Stomach (tissue), 9 donors: ENCODE measurements around the gene EFNA1. TPM values are rescaled to one million over a fixed set of nuclear protein-coding genes. Genes with fewer than 3 reads are reported as not detected.

Source experiments
- DNase-seq, 2 donors: peaks; one replicate each; pipeline versions ENCODE4 v3.0.0 to v3.0.0-alpha.2; 2013 to 2019
- H3K27ac ChIP-seq, 5 donors: fragments of 200-600 bp in 4 of 5; sonication (generic) in 4 of 5; one replicate each; pipeline ENCODE4 v1.5.1; 2013 to 2019; ENCODE audit warnings: mild to moderate bottlenecking in 1 of 5, moderate library complexity in 1 of 5
- H3K27me3 ChIP-seq, 3 donors: fragments of 200-600 bp; sonication (generic); one replicate each; pipeline ENCODE4 v1.5.1; 2017 to 2019; ENCODE audit warnings: mixed run types in 1 of 3
- H3K36me3 ChIP-seq, 4 donors: fragments of 200-600 bp; sonication (generic); 1 replicate in 3 of 4; 2 replicates in 1 of 4; pipeline ENCODE4 v1.5.1; 2016 to 2019
- H3K4me1 ChIP-seq, 4 donors: fragments of 200-600 bp; sonication (generic); one replicate each; pipeline ENCODE4 v1.5.1; 2016 to 2019
- H3K4me3 ChIP-seq, 4 donors: fragments of 200-600 bp; sonication (generic) in 3 of 4; one replicate each; pipeline ENCODE4 v1.5.1; 2016 to 2019; ENCODE audit warnings: mild to moderate bottlenecking in 1 of 4
- H3K9me3 ChIP-seq, 4 donors: fragments of 200-600 bp; sonication (generic); one replicate each; pipeline ENCODE4 v1.5.1; 2016 to 2019
- CTCF ChIP-seq, 7 experiments: fragments of 450-650 bp in 4 of 7; fragments of 200-600 bp in 3 of 7; sonication (generic) in 3 of 7; IDR thresholded peaks; one replicate each; pipeline ENCODE4 v1.5.1; 2016 to 2019; ENCODE audit warnings: antibody characterized with exemption in 7 of 7, control low read depth in 2 of 7, mild to moderate bottlenecking in 1 of 7
- EP300 ChIP-seq: sonication (generic); formaldehyde crosslinking; IDR thresholded peaks from one replicate; pipeline ENCODE4 v1.6.1; 2017; ENCODE audit warnings: antibody characterized with exemption
- POLR2A ChIP-seq, 4 donors: fragments of 450-650 bp; IDR thresholded peaks; one replicate each; pipeline ENCODE4 v1.6.1; 2016; ENCODE audit warnings: antibody characterized with exemption in 4 of 4, control low read depth in 2 of 4, mild to moderate bottlenecking in 1 of 4, moderate library complexity in 1 of 4
- POLR2AphosphoS5 ChIP-seq, 3 donors: sonication (generic); formaldehyde crosslinking; IDR thresholded peaks; one replicate each; pipeline ENCODE4 v1.6.1; 2016; ENCODE audit warnings: antibody characterized with exemption in 3 of 3
- WGBS, 5 donors: extraction: QIAGEN DNeasy Blood & Tissue Kit in 3 of 5; methylation state at CpG; one replicate each; pipeline versions ENCODE4 v1.1.5 to v1.1.7; 2013 to 2018; 5-methylcytosine and 5-hydroxymethylcytosine counted together
- intact Hi-C: fragments of 100-400 bp; cut with DNase I; formaldehyde crosslinking; loops from one replicate; pipeline ENCODE4 v1.15.1; 2023; ENCODE audit warnings: low total_unique reads
- polyA plus RNA-seq, 3 donors: library from polyadenylated mRNA; stranded (reverse); fragments of 200-250 nt; gene quantifications; one replicate each; pipeline ENCODE4 v1.2.3, GENCODE V29; 2013
- total RNA-seq, 5 donors: library from RNA; depleted of rRNA; stranded (reverse); fragments of >200 nt; gene quantifications; one replicate each; pipeline versions ENCODE4 v1.1.0 to v1.2.3, GENCODE V29; 2014 to 2016
- donor health status: healthy with polysubstance abuse.
- donor health status: Bipolar disorder and iron deficiency.
- donor health status: healthy.

Gene EFNA1
- total and polyA plus RNA-seq, 8 donors, result 12.2 to 75.3 (median 36.5) TPM

GRCh38 chr1:155082301-155083051 lies 45.2 kb upstream of the EFNA1 start:
- H3K4me1 ChIP-seq, result peaks cover 70 to 83% (median 79%) of the 10 kb centered on the region in 4 donors
- DNase-seq, result peak in 1 of 2 donors; percentile 65
- no peaks in the 10 kb centered on the region for H3K9me3 ChIP-seq
- H3K4me3 ChIP-seq, result peak overlapping the region in 3 of 4 donors; percentile 3 to 51 (median 26)
- H3K27ac ChIP-seq, result no peak overlapping the region
- WGBS, 5 donors, result 3 to 12% (median 5%) methylated on average over 33 to 36 of the region's 36 CpGs
- TF ChIP-seq POLR2A (IDR thresholded peaks at IDR 0.05) (no peak), EP300 (no peak), CTCF (IDR thresholded peaks at IDR 0.05) (no peak), POLR2AphosphoS5 (IDR thresholded peaks at IDR 0.05) (no peak)
- H3K36me3 ChIP-seq, result no peaks in the 10 kb centered on the region
- peaks cover 21 to 62% (median 57%) of the 10 kb centered on the region in 3 donors for H3K27me3 ChIP-seq
- intact Hi-C loops, result no loop called here

GRCh38 chr1:155083052-155083541 lies 44.6 kb upstream of the EFNA1 start:
- H3K27ac ChIP-seq, result no peak overlapping the region

GRCh38 chr1:155083865-155084721 lies 43.6 kb upstream of the EFNA1 start:
- H3K27ac ChIP-seq, result peak overlapping the region; percentile 84 to 93 (median 89)

More at GRCh38 chr1:155083052-155083541, 44.6 kb upstream of the EFNA1 start:
- Histone ChIP-seq H3K4me1 (peaks cover 70 to 80% (median 78%) of the 10 kb centered on the region in 4 donors), H3K36me3 (no peaks in the 10 kb centered on the region), H3K27me3 (peaks cover 21 to 62% (median 57%) of the 10 kb centered on the region in 3 donors), H3K9me3 (no peaks in the 10 kb centered on the region), H3K4me3 (peak overlapping the region in 1 of 4 donors; percentile 51)
- peak in 1 of 2 donors; percentile 83 for DNase-seq
- WGBS, 5 donors, result 21 to 57% (median 38%) methylated on average over 4 to 6 of the region's 6 CpGs
- intact Hi-C loops, result no loop called here
- TF ChIP-seq CTCF (IDR thresholded peaks at IDR 0.05) (no peak), EP300 (no peak), POLR2A (IDR thresholded peaks at IDR 0.05) (no peak), POLR2AphosphoS5 (IDR thresholded peaks at IDR 0.05) (no peak)

More at GRCh38 chr1:155083865-155084721, 43.6 kb upstream of the EFNA1 start:
- Histone ChIP-seq H3K4me3 (peak overlapping the region; percentile 48 to 76 (median 60)), H3K27me3 (peaks cover 21 to 54% (median 51%) of the 10 kb centered on the region in 3 donors), H3K36me3 (no peaks in the 10 kb centered on the region), H3K9me3 (no peaks in the 10 kb centered on the region), H3K4me1 (peaks cover 63 to 70% (median 68%) of the 10 kb centered on the region in 4 donors)
- TF ChIP-seq POLR2AphosphoS5 (IDR thresholded peaks at IDR 0.05) (no peak), CTCF (IDR thresholded peaks at IDR 0.05) (no peak), EP300 (no peak), POLR2A (IDR thresholded peaks at IDR 0.05) (no peak)
- 22 to 27% (median 26%) methylated on average over 20 to 21 of the region's 21 CpGs for WGBS, 5 donors
- intact Hi-C loops, result no loop called here
- DNase-seq, result peak in 1 of 2 donors; percentile 74
